DMS53 (cell line): ENCODE data around the gene RPL7A.
"Not testable (repeated sequence)": the region's sequence is repeated elsewhere in the genome, so short reads cannot be mapped to it uniquely, and the experiment has no call there.

Source experiments
- DNase-seq: peaks from one replicate; lab custom pipeline; 2025; lab: John Stamatoyannopoulos, UW

The RPL7A gene

DNA sequence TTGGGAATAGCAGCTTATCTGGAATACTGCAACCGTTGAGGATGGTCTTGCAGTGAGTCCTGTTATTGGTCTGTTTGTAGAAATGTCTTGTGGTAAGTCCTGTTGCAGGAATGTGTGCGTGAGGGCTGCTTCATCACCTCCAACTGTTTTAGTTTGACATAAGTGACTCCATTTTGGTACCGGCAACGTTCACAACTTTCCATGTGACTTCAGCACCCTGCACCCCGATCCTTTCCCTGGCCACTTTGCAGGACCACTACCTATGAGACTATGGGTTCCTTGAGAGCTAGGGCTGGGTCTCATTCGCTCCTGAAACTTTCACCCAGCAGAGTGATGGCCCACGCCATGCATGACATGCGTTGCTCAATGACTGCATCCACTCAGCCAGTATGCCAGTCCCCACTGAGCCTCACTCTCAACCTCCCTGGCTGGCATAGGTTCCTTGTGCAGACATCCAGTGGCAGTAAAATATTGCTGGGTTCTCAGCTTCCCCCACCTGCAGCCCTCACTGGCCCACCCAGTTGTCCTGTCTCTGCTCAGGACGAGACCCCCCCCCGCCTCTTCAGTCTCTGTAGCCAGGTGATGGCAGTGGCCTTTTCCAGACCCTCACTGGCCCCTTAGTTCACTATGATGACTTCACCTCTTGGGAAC is 20.1 kb upstream of the RPL7A start:
- DNase-seq: no peak

DNA sequence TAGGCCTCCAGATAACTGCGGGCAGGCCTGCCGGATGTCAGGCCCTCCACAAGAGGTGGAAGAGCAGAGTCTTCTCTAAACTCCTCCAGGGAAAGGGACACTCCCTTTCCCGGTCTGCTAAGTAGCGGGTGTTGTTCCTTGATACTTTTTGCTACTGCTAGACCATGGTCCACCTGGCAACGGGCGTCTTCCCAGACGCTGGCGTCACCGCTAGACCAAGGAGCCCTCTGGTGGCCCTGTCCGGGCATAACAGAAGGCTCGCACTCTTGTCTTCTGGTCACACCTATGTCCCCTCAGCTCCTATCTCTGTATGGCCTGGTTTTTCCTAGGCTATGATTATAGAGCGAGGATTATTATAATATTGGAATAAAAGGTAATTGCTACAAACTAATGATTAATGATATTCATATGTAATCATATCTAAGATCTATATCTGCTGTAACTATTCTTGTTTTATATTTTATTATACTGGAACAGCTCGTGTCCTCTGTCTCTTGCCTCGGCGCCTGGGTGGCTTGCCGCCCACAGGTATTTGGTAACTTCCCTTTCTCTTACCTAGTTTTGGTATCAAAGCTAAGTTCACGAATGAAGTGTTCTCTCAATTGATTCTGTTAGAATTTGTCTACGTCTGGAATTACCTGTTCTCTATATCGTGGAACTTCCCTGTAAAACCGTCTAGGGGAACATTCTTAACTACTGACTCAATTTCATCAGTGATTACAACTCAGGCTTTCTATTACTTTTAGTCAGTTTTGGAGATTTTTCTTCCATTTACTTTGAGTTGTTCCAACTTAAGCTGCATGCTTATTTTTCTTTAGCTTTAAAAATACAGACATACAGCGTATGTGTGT is 18.5 kb upstream of the RPL7A start:
- DNase-seq: peak; percentile 71

DNA sequence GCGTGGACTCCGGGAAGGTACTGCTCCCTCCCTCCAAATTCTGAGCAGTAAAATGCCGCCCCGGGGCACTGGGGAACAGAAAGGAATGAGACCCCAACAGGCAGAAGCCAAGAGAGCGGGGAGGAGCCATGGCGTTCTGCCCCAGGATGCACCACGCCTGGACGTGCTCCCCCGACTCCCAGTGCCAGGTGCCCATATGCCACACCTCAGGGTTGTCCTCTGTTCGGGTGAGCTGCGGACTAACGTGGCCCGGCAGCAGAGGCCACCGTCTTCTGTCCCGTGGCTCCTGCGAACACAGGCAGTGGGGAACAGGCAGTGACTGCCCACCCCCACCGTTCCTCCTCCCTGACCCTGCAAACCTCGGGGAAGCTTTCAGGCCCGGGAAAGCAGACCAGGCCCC is 16.8 kb upstream of the RPL7A start:
- DNase-seq: no peak

DNA sequence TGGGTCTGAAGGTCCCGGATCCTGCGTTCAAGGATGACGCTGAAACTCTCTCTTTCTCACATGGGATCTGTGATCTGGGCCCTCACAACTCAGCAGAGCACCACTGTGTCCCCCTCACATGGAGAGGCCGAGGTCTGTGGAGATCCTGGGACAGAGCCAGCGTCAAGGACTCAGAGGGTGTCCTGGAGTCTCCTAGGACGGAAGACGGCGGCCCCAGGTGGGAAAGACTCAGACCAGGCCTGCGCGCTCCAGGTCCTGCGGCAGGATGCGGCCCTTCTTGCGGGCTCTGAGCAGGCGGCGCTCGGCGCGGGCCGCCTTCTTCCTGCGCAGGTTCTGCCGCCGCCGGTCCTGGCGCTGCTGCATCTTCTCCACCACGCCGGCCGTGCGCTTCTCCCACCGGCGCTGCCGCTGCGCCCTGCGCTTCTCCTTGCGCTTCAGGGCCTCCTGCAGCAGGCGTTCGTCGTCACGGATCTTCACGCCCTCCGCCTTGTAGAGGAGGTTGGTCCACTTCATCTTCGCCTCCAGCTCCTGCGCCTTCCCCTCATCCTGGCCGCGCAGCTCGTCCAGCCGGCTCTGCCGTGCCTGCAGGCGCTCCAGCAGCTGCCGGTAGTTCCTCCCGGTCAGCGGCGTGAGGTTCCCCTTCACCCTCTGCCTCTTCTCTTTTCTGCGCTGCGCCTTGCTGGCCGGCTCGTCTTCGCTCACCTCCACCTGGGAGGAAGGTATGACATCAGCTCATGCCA is 16.2 kb upstream of the RPL7A start:
- no peak for DNase-seq

DNA sequence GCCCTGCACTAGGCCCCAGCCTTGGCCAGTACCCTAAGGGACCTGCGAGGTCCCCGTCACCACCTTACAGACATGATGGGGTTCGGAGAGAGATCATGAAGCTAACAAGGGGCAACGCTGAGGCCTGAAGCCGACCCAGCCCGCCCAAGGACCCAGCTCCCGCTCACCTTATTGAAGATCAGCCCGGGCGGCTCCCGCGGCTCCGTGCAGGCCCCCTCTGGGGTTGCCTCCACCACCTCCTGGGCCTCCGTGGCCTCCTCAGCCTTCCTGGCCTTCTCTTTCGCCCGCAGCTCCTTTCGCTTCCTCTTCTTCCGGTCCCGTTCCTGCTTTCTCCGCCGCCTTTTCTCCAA is 15.7 kb upstream of the RPL7A start:
- DNase-seq: no peak

DNA sequence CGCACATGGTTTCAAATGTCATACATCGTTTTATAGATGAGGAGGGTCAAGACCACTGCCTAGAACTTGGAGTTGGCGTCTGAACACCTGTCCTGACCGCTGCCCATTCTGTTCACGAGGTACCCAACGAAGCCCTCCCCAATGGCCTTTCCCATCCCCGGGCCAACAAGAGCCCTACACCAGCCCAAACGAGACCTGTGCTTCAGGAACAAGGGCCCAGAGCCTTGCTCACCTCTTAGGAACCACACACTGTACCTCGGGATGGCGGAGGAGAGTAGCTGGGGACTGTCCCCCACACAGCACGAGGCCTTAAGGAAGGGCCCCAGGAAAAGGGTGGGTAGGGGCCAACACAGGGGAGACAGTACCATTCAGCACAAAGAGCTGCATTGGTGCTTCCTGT is 15.0 kb upstream of the RPL7A start:
- no peak for DNase-seq

DNA sequence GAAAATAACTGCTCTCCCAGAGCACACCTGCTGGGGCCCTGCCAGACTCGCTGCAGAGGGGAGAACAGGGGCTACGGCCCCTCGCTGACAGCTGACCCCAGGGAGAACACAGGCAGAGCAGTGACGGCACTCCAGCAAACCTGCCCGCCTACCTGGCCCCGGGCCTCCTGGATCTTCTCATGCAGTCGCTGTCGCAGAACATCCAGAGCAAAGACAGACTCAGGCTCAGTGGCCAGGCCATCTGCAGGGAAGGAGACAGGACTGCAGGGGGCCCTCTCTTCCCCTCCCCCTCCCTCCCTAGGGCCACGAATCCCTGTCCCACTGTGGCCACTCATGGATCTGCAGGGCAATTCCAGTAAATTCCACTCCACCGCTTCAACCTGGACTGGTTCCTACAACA is 14.5 kb upstream of the RPL7A start:
- no peak for DNase-seq

DNA sequence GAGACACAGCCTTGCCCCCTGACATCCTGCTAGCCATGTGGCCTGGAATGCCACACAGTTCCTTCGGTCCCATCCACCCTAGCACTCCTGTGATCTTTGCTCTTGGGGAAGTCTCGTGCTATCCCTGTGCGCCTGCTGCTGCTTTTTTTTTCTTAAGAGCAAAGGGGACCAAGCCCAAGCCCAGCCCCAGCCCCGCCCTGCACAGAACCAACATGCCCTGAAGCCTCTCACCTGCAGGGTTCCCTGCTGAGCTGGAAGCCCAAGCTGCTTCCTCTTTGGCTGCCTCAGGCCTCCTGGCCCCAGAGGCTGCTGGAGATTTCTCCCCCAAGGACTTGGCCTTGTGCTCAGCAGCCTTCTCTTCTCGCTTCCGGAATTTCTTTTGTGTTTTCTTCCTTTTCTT is 13.9 kb upstream of the RPL7A start:
- DNase-seq: no peak

DNA sequence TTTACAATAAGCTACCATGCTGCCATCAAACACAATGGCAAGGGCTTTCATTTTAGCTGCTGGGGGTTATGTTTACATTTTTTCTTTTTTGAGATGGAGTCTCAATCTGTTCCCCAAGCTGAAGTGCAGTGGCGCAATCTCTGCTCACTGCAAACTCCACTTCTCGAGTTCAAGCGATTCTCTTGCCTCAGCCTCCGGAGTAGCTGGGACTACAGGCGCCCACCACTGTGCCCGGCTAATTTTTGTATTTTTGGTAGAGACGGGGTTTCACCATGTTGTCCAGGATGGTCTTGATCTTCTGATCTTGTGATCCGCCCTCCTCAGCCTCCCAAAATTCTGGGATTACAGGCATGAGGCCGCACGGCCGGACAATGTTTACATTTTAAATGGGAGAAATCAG is 13.1 kb upstream of the RPL7A start:
- not testable (repeated sequence) for DNase-seq

DNA sequence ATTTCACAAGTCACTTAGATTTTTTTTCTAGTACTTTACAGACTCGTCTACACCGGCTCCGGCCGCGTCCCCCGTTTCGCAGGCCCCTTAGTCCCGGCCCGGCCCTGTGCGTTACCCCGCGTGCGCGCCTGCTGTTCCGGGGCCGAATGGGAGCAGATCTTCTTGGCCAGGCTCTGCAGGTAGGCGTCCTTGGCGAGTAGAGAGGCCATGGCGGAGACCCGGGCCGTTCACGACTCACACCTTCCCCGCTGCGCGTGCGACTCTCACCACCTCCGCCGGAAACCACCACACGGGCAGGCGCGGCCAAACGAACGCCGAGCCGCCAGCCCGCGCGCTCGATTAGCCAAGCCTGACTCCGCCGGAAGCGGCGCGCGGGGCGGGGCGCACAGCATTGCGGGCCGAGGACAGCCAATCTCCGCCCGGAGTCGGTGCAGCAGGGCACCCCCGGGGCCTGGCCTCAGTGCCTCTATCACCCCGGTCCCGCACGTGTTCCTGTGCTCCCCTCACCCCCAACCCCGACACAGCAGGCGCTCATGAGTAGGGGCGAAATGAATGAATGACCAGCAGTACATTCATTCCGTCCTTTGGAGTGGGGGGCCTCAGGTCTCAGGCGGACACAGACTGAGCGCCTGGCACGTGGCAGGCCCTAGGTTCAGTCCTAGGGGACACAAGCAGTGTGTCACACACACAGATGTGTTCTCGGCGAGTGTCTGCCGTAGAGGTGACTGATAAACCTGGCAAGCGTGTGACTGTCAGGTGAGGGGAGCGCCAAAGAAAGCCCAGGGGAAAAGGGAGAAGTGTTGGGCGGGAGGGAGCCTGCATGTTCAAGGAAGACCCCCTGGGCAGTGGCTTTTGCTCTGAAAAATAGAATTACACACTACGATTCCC is 11.8 kb upstream of the RPL7A start, which contains the start of gene SURF6:
TSS of gene SURF6 (minus strand) at position 265 of the 888 bp plus-strand sequence. CDS start at position 209, 56 bp downstream.
- peak; percentile 98 for DNase-seq

DNA sequence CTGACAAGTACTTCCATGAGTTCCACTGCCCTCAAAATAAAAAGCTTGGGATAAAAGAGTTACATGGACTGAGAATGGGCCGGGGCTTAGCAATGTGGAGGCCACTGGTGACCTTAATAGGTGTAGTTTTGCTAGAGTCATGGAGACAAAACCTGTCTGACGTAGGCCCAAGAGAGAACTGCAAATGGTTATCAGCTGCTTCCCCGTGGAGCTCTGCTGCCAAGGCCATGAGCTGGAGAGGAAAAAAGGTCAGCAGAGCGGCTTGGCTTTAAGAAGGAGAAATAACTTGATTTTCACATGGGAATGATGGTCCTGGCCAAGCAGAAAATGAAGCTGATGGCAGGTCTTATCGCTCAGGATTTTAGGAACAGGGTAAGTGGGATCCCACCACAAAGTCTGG is 8.4 kb upstream of the RPL7A start:
- DNase-seq: no peak

DNA sequence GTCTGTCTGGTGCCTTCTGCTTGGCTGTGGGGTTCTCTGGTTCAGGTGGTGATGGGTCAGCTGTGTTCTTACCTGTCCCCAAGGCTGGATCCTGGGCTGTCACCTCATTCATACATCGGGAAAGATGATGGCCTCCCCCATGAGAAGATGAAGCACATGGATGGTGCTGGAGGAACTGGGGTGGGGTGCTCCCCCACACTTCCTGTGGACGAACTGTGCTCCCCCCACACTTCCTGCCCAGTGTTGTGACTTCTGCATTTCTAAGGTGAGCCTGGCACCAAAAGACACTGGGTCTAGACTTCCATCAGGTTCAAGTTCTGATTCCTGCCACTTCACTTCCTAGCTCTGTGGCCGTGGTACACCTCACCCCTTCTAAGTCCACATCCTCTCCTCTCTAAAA is 7.8 kb upstream of the RPL7A start:
- no peak for DNase-seq

DNA sequence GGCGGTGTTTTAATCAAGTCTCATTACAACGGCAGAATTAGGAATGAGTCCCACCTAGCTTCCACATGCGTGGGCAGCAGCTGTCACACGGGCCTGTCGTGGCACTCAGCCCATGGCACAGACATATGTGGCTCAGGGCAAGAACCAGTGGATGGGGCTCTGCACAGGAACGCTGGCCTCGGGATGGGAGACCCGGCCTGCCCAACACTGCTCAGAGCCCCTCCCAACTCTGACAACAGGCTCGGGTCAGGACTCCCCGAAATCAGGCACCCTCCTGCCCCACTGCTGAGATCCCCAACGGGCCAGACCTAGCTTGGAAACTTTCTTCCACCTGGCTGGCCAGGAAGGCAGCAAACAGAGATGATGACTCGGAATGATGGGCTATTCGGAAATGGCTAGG is 7.1 kb upstream of the RPL7A start:
- no peak for DNase-seq

DNA sequence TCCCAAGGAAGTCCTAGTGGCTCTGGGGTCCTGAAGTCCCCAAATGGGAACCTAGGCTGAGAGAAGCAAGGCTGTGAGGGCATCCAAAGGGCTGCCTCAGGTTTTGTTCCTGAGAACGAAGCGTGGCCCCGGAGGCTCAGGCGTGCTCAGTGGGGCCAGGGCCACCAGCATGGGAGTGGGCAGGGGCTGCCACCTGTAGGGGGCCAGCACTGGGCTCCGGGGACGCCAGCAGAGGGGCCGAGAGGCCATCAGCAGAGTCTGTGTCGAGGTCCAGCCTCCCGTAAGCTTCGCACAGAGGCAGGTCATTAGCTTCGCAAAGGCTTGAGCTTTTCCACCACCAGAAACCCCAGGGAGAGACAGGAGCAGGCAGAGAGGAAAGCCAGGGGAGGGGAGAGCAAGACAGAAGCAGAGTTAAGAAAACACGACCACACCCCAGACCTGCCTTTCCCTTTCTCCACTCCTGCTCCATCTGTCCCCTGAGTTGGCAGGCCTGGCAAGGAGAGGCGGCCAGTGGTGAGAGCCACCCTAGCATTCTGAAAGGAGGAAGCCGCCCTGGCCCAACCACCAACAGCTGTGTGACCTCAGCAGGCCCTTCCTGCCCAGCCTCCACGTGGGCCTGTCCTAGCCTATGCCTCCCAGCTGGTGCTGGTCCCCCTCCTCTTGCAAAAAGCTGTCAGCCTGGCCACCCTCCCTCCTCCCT is 6.5 kb upstream of the RPL7A start:
- no peak for DNase-seq

DNA sequence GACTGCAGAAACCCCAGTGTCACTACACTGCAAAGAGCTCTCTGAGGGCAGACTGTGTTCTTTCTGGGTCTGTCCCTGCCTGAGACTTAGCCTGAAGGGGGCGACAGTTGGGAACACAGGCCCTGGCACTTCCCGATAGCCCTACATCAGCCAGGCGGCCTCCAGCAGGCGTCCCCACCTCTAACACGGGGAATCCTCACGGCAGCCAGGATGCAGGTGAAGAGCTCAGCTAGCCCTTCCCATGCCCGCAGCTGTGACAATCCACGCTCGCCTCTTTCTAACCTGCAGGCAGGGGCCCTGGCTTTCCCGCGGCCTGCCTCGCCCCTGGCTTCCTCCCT is 6.0 kb upstream of the RPL7A start:
- peak; percentile 33 for DNase-seq

DNA sequence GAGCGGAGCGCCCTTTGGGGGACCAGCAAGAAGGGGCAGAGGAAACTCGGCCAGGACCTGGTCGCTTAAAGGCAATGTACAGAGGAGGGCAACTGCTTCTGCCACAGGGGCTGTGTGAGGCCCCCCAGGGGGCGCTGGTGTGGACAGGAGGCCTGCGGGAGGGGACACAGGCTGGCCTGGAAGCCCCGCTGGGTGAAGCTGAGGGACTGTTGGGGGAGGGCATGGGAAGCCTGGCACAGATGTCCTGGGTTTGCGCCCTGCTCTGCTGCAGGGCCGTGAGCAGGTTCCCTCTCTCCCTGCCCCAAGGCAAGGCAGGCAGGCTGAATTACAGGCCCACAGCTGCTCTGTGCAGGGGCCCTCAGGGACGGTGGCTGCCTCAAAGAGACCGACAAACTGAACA is 5.4 kb upstream of the RPL7A start:
- peak; percentile 30 for DNase-seq

DNA sequence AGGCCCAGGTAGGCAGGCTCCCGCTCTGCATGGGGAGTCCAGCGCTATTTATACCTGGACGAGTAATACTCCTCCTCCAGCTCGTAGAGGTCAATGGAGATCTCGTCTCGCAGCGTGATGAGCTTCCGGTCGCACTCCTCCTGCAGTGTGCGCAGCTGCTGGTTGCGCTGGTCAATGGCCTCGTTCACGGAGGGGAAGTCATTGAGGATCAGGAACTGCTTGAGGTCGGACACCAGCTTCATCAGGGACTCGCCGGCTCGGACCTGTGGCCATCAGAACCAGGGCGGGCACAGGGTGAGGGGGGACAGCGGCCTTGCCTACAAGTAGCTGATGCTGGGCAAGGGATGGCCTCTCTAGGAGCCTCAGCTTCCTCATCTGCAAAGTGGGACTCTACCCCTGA is 3.9 kb upstream of the RPL7A start:
- no peak for DNase-seq

DNA sequence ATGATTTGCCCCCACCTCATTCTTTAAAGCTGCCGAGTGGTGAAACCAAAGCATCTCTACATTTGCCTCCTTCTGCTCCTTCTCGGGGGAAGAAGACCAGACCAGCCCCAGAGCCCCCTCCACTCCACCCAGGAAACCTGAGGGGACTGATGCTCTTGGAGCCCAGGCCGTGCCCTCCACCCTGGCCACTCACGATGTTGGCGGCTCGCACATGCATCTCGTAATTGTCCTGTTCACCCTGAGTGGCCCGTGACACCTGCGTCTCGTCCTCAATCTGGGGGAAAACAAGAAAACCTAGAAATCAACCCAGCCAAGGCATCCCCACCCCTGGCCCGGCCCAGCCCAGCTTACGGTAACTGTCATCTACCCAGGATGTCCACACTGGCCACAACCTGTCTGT is 3.0 kb upstream of the RPL7A start:
- no peak for DNase-seq

DNA sequence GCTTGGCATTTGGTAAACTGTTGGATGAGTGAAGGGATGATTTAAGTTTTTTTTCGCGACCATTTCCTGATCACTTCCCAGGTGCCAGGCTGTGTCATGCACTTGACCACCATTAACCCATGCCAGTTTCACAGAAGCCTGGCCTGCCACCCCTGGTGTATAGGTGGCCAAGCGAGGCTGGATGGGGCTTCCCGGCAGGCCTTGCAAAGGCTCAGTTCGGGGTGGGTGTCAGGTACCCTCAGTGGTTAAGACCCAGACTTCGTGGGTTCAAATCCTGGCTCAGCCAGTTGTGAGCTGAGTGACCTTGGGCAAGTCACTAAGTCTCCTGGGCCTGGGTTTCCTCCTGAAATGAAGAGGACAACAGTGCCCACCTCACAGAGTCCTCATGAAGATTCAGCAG is 2.4 kb upstream of the RPL7A start:
- no peak for DNase-seq

DNA sequence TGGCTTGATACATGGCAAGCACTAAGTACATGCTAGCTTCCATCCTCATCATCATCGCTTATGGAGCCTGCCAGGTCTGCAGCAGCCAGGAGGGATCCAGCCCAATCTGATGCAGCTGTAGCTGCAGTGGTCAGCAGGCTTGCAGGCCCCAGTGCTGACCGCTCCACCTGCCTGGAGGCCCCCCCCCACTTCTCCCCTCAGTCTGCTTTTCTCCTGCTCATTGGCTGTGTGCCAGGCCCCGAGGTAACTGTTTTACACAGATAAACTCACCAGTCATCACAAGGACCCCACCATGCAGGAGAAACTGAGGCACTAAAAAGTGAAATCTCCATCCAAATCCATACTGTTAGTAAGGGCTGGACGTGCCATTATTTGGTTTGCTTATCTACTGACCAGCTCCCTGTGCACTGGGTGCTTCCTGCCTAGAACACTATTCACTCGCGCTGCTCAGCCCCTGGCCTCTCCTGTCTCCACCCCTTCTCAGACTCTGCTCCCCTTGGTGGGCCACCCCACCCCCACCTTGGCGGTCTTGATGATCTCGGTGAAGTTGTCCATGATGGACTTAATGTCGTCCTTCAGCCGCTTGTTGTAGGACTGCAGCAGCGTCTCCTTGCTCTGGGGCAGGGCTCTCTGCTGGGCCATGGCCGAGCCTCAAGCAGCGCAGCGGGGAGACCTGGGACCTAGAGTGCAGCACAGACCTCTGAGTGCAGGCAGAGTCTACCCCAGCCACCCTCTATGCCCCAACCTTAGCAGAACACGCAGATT is 1.8 kb upstream of the RPL7A start:
- no peak for DNase-seq

DNA sequence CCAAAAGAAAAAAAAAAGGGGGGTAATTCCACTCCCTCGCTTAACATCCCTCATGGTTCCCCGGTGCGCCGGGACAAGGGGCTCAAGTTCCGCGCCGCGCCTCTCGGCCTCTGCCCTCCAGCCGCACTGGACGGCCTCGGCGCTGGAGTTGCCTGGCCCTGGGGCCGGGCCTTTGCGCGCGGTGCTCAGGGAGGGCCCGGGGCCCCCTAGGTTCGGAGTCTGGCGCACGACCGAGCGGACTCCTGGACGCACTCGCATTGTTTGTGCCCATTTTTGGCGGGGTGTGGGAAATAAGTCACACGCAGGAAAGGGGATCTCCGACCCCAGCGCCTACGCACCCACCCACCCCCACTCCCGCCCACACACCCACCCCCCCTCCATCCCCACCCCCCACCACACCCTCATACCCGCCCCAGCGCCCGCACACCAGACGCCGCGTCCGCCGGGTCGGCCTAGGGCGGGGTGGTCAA is 468 bp upstream of the RPL7A start:
- DNase-seq: peak; percentile 73
